ENCODE data around the gene SEC22C. TPM values are rescaled to one million over a fixed set of nuclear protein-coding genes. Genes with fewer than 3 reads are reported as not detected.

The SEC22C gene
- total and polyA plus RNA-seq, 2 of the 4 experiments (the other 2 are of a cell fraction), result 24.0 to 43.9 TPM

DNA sequence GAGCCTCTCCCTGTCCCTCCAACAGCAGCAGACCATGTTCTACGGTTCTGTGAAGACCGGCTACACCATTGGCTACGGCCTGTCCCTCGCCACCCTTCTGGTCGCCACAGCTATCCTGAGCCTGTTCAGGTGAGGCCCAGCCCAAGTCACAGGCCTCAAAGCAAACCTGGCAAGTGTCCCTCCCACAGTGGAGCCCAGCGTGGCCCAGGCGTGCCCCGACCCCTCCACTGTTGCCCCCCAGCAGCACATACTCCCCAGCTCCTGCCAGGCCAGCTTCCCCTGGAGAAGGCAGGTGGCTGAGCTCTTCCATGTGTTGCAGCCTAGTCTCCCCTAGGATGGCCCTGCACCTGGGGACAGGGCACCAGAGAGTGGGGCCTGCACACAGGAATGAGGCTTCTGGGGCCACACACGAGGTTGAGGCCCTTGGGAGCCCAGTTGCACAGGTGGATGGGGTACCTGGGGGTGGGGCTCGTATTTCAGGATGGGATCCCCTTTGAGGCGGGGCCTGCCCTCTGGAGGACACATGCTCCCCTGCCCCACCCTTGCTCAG lies 54.3 kb downstream of the SEC22C start:
- Histone ChIP-seq H3K4me1 (ENCODE audit: control insufficient read depth, insufficient read depth, low read length) (no peaks in the 10 kb centered on the region), H3K79me1 (ENCODE audit: low read depth in 1 of 2, low read length in 2 of 2) (no peaks in the 10 kb centered on the region), H3K18ac (ENCODE audit: low read depth, low read length) (no peak overlapping the region), H3K4me2 (ENCODE audit: low read depth, low read length) (no peak overlapping the region), H3K9ac (ENCODE audit: low read depth, low read length) (no peak overlapping the region), H3K56ac (ENCODE audit: extremely low read depth, insufficient read depth, low read length) (no peak overlapping the region), H4K5ac (ENCODE audit: low read depth, low read length) (no peak overlapping the region), H4K8ac (ENCODE audit: low read depth in 2 of 2, low read length in 2 of 2) (no peak overlapping the region), H4K20me1 (ENCODE audit: insufficient read depth, low read length) (no peaks in the 10 kb centered on the region), H3K9me3 (ENCODE audit: control insufficient read depth, insufficient read depth, low read length) (no peaks in the 10 kb centered on the region), H3K36me3 (ENCODE audit: control insufficient read depth, insufficient read depth, low read length) (no peaks in the 10 kb centered on the region), H3K27me3 (ENCODE audit: control insufficient read depth, insufficient read depth, low read length) (peaks cover 2% of the 10 kb centered on the region; the same call in 1 of the 2 replicates), H2BK5ac (ENCODE audit: low read depth, low read length, poor library complexity, severe bottlenecking) (no peak overlapping the region), H3K27ac (ENCODE audit: insufficient read depth, low read length) (no peak overlapping the region), H2AFZ (replicated peaks; ENCODE audit: low read length, poor library complexity) (no peak overlapping the region), H2AK9ac (replicated peaks; ENCODE audit: low read depth, low read length, poor library complexity) (no peak overlapping the region), H2BK120ac (ENCODE audit: low read depth, low read length) (no peak overlapping the region), H3K14ac (replicated peaks; ENCODE audit: low read depth, low read length) (no peak overlapping the region), H3K9me1 (ENCODE audit: insufficient read depth, low read length) (no peaks in the 10 kb centered on the region), H3K4ac (ENCODE audit: low read depth, low read length) (no peak overlapping the region), H2BK15ac (ENCODE audit: low read depth, low read length) (no peak overlapping the region), H2AK5ac (ENCODE audit: low read depth, low read length) (no peak overlapping the region), H3K23ac (ENCODE audit: low read depth, low read length) (no peak overlapping the region), H4K91ac (ENCODE audit: insufficient read depth, low read depth, low read length) (no peak overlapping the region), H3K4me3 (ENCODE audit: insufficient read depth, low read depth, low read length) (no peak overlapping the region), H2BK20ac (ENCODE audit: low read depth, low read length) (no peak overlapping the region)
- in situ Hi-C loops (cut with MboI; ENCODE audit: low sequenced_read_pairs) (no loop called here), intact Hi-C loops (cut with micrococcal nuclease) (no loop called here), dilution Hi-C loops (cut with HindIII; ENCODE audit: low sequenced_read_pairs, unreplicated experiment) (no loop called here)
- no peak for ATAC-seq (ENCODE audit: low read depth)
- no peak for DNase-seq
- CTCF ChIA-PET, result no interaction called here
- TF ChIP-seq BHLHE40 (IDR thresholded peaks at IDR 0.05; ENCODE audit: low read depth, low read length), result no peak
- POLR2A ChIA-PET (ENCODE audit: unreplicated experiment), result no interaction called here
- 92% methylated on average over 5 of the region's 11 CpGs; no CpG with 5 or more reads in 1 of the 2 experiments for WGBS, 2 experiments (ENCODE audit: extremely low coverage in 2 of 2, insufficient read length in 1 of 2)
- BruUV-seq (replicated peaks), result no TSS peak

All from IMR-90 (cell line).